Measurements from ENCODE around the gene MYBPC2.
A peak's percentile ranks its signal among the peaks of the same experiment; 100 is the strongest.

MYBPC2 gene

GRCh38 chr19:50482271-50482855 is 49.7 kb downstream of the MYBPC2 start:
- DNase-seq = no peak

GRCh38 chr19:50482916-50483315 is 50.2 kb downstream of the MYBPC2 start:
- no peak for DNase-seq

GRCh38 chr19:50485284-50485955 is 52.7 kb downstream of the MYBPC2 start:
- no peak for DNase-seq

- DNase-seq = peak; percentile 6
Observed at GRCh38 chr19:50486823-50487515, 54.3 kb downstream of the MYBPC2 start.

GRCh38 chr19:50488389-50489194 is 55.9 kb downstream of the MYBPC2 start:
- DNase-seq = no peak

GRCh38 chr19:50489461-50490011 is 56.8 kb downstream of the MYBPC2 start:
- DNase-seq = no peak

GRCh38 chr19:50490411-50490811 is 57.7 kb downstream of the MYBPC2 start:
- DNase-seq = no peak

GRCh38 chr19:50490991-50491472 is 58.3 kb downstream of the MYBPC2 start:
- no peak for DNase-seq

- no peak for DNase-seq
Observed at GRCh38 chr19:50492303-50493052, 59.8 kb downstream of the MYBPC2 start.

GRCh38 chr19:50493171-50493570 is 60.5 kb downstream of the MYBPC2 start:
- no peak for DNase-seq

GRCh38 chr19:50494186-50495019 is 61.7 kb downstream of the MYBPC2 start:
- DNase-seq = no peak

GRCh38 chr19:50495020-50495531 is 62.4 kb downstream of the MYBPC2 start:
- DNase-seq = no peak

- no peak for DNase-seq
Observed at GRCh38 chr19:50496189-50497021, 63.7 kb downstream of the MYBPC2 start.

GRCh38 chr19:50497022-50497405 is 64.3 kb downstream of the MYBPC2 start:
- no peak for DNase-seq

GRCh38 chr19:50498219-50499056 is 65.7 kb downstream of the MYBPC2 start:
- no peak for DNase-seq

GRCh38 chr19:50500060-50500752 is 67.5 kb downstream of the MYBPC2 start:
- no peak for DNase-seq

GRCh38 chr19:50500753-50501151 is 68.1 kb downstream of the MYBPC2 start:
- DNase-seq = no peak

GRCh38 chr19:50501186-50501567 is 68.5 kb downstream of the MYBPC2 start:
- no peak for DNase-seq

Data from NCI-H1694 treated with DMSO at 0.1 percent for 48 hours (cell line).